HL-60 (cell line): ENCODE measurements around the gene HAO1.

Source experiments
- POLR2AphosphoS5 ChIP-seq: IDR thresholded peaks from 2 replicates; pipeline ENCODE4 v1.6.1; 2012; ENCODE audit warnings: low read depth
- TF ChIP-seq, protein P1 (sequence below): IDR thresholded peaks from one replicate; pipeline ENCODE4 v1.5.1; 2011; ENCODE audit warnings: low read length, control low read depth, inconsistent platforms; ENCODE audit not compliant: insufficient read depth
- TF ChIP-seq, protein P2 (sequence below): IDR thresholded peaks from 2 replicates; pipeline ENCODE4 v1.6.1; 2012; ENCODE audit warnings: low read depth; ENCODE audit not compliant: insufficient replicate concordance

DNA sequence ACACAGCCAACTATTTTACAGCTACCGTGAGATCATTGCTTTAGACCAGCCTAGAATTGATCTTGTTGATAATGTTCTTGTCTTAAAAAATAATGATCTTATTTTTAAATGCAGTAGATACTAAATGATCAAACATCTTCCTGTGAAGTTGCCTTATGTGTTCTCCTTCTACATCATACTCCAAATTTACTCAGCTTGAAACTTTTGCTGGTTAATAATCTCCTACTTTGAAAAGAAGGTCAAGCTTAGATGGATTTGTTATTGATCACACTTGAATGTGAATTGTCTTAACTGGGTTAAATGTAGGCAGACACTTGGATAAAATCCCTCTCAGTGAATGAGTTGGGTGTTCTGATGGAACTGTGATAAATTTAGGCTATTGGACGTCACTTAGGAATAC, 91.9 kb downstream of the HAO1 start:
- TF ChIP-seq, protein P1, sequence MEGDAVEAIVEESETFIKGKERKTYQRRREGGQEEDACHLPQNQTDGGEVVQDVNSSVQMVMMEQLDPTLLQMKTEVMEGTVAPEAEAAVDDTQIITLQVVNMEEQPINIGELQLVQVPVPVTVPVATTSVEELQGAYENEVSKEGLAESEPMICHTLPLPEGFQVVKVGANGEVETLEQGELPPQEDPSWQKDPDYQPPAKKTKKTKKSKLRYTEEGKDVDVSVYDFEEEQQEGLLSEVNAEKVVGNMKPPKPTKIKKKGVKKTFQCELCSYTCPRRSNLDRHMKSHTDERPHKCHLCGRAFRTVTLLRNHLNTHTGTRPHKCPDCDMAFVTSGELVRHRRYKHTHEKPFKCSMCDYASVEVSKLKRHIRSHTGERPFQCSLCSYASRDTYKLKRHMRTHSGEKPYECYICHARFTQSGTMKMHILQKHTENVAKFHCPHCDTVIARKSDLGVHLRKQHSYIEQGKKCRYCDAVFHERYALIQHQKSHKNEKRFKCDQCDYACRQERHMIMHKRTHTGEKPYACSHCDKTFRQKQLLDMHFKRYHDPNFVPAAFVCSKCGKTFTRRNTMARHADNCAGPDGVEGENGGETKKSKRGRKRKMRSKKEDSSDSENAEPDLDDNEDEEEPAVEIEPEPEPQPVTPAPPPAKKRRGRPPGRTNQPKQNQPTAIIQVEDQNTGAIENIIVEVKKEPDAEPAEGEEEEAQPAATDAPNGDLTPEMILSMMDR, result no peak
- no peak for TF ChIP-seq POLR2AphosphoS5
- TF ChIP-seq, protein P2, sequence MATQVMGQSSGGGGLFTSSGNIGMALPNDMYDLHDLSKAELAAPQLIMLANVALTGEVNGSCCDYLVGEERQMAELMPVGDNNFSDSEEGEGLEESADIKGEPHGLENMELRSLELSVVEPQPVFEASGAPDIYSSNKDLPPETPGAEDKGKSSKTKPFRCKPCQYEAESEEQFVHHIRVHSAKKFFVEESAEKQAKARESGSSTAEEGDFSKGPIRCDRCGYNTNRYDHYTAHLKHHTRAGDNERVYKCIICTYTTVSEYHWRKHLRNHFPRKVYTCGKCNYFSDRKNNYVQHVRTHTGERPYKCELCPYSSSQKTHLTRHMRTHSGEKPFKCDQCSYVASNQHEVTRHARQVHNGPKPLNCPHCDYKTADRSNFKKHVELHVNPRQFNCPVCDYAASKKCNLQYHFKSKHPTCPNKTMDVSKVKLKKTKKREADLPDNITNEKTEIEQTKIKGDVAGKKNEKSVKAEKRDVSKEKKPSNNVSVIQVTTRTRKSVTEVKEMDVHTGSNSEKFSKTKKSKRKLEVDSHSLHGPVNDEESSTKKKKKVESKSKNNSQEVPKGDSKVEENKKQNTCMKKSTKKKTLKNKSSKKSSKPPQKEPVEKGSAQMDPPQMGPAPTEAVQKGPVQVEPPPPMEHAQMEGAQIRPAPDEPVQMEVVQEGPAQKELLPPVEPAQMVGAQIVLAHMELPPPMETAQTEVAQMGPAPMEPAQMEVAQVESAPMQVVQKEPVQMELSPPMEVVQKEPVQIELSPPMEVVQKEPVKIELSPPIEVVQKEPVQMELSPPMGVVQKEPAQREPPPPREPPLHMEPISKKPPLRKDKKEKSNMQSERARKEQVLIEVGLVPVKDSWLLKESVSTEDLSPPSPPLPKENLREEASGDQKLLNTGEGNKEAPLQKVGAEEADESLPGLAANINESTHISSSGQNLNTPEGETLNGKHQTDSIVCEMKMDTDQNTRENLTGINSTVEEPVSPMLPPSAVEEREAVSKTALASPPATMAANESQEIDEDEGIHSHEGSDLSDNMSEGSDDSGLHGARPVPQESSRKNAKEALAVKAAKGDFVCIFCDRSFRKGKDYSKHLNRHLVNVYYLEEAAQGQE, result no peak
